Activated gamma-delta T cell treated with anti-CD3 and anti-CD28 coated beads, Interleukin-2, amount 50 U/mL, for 16 hours (primary cell): ENCODE measurements around the gene TAF7.
A peak's percentile ranks its signal among the peaks of the same experiment; 100 is the strongest.
"Not testable (repeated sequence)": the region's sequence is repeated elsewhere in the genome, so short reads cannot be mapped to it uniquely, and the experiment has no call there.

ENCODE experiments used
- DNase-seq: peaks from one replicate; pipeline ENCODE4 v3.0.0-alpha.2; 2020; ENCODE audit warnings: low read depth

The TAF7 gene

DNA sequence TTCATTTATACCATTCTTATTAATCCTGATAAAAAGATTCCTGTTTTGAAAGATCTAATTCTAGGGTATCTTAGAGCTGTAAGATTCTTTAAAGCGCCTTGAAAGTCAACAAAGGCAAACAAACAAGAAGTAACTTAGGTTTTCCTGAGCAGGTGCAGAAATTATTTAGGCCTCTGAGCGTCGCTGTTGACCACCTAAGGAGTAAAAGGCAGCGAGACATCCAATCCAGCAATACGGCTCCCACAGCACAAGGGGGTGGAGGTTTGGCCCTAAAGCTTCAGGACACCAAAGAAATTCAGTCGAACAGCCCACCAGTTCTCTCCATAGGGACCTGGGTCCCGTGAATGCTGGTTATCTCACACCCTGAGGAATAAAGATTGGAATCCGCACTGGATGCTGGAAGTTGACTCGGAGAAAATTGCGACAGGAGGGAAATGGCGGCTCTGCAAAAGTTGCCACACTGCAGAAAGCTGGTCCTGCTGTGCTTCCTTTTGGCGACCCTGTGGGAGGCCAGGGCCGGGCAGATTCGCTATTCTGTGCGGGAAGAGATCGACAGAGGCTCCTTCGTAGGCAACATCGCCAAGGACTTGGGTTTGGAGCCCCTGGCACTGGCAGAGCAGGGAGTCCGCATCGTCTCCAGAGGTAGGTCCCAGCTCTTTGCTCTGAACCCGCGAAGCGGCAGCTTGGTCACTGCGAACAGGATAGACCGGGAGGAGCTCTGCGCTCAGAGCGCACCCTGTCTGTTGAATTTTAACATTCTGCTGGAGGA is 18.1 kb upstream of the TAF7 start, which contains the start of gene PCDHGA2:
TSS of gene PCDHGA2 (plus strand) at position 223 of the 769 bp plus-strand sequence.
- DNase-seq, result no peak

DNA sequence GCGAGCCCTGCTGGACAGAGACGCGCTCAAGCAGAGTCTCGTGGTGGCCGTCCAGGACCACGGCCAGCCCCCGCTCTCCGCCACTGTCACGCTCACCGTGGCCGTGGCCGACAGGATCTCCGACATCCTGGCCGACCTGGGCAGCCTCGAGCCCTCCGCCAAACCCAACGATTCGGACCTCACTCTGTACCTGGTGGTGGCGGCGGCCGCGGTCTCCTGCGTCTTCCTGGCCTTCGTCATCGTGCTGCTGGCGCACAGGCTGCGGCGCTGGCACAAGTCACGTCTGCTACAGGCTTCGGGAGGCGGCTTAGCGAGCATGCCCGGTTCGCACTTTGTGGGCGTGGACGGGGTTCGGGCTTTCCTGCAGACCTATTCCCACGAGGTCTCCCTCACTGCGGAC is 12.0 kb upstream of the TAF7 start:
- not testable (repeated sequence) for DNase-seq

DNA sequence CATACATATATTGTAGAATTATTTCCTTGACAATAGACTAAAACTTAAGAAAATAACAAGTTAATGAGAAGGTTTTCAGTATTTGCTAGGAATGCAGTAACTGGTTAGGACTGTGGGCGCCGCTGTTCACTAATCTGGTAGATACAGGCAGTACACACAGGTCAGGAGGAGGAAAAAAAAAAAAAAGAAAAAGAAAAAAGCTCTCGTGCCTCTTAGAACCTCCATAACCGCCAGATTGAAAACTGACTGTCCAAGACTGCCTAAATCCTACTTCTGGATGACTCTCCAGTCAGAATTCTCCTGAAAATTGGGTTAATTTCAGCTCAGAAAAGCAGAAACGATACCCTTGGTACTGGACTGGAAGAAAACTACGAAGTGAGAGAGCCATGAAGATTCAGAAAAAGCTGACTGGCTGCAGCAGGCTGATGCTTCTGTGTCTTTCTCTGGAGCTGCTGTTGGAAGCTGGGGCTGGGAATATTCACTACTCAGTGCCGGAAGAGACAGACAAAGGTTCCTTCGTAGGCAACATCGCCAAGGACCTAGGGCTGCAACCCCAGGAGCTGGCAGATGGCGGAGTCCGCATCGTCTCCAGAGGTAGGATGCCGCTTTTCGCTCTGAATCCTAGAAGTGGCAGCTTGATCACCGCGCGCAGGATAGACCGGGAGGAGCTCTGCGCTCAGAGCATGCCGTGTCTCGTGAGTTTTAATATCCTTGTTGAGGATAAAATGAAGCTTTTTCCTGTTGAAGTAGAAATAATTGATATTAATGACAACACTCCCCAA is 9.9 kb upstream of the TAF7 start, which contains the start of gene PCDHGA1:
TSS of gene PCDHGA1 (plus strand) at position 216 of the 782 bp plus-strand sequence.
- DNase-seq, result no peak

- DNase-seq, result no peak
Measured at GRCh38 chr5:141328231-141328630, 7.6 kb upstream of the TAF7 start.

DNA sequence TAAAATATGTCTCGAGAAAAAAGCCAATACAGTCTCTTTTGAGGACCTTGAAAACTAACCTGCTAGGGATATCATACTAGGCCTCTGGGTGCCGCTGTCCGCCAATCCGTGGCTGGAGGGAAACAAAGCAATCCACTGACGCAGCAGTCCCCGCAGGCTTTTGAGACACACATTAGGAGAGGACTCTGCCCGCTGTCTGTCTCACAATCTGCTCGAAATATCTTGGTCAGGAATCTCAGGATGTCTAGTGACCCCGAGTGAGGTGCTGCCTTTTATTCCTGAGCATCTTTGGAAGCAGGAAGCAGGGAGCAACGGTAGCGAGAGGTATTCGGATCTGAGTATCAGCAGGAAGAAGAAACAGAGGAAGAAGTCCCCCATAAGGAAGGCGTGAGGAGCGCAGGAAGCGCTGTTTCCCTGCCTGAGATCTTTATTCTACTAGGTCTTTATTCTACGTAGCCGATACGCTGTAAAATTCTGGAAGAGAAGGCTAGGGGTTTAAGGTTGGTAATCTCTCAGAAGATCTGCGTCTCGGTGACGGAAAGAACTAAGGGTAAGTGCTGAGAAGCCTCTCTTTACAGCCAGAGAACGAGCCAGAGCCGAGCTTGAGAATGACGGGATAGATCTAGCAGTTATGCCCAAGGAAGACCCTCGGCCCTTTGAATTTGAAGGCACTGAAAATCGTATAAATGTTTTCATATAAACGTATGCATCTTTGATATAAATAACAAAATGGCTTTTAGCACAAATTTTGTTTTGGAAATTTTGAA is 5.7 kb upstream of the TAF7 start:
- peak; percentile 35 for DNase-seq

DNA sequence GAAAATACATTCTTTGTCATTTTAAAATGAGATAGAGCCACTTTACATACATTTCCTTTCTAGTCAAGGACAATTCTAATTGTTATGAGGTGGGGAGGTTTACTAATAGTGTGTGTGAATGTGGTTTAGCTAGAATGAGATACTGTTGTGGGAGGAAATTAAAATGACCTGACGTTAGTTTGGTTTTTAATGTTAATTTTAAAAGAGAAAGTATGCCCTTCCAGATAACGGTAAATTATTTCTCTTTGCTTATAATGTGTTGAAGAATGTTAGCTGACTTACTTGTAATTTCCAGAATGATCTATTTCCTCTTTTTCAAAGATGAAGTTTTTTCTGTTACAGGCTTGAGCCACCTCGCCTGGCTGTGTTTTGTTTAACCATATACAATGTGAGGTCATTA is 1.7 kb upstream of the TAF7 start:
- no peak for DNase-seq

GRCh38 chr5:141319699-141320098 is 885 bp downstream of the TAF7 start:
- no peak for DNase-seq

GRCh38 chr5:141319202-141319601 is 1.4 kb downstream of the TAF7 start:
- no peak for DNase-seq

DNA sequence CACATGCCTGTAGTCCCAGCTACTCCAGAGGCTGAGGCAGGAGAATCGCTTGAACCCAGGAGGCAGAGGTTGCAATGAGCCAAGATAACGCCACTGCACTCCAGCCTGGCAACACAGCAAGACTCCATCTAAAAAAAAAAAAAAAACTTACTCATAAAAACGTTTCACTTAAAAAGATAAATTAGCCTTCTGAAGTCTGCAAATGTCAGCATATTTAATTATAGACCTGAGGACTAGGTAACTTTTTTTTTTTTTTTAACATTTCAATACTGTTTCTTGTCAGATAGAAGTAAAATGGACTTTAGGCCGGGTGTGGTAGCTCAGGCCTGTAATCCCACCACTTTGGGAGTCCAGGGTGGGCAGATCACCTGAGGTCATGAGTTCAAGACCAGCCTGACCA is 3.6 kb downstream of the TAF7 start:
- DNase-seq, result not testable (repeated sequence)

DNA sequence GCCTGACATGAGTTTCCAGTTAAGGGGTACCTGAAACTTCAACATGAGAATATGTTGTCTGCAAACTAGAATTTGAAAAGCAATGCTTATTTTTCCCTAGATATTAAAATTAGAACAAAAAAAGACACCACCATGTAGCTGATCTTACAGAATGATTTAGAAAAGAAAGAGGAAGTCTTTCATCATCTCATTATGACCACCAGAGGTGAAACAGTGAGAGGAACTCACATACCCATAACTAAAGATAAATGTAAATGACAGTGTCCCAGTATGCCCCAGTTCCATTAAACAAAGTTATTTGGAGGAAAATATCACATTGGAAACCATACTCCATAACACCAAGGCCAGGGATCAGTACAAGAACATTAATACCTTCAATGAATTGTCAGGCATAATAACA is 6.9 kb downstream of the TAF7 start:
- DNase-seq, result no peak

DNA sequence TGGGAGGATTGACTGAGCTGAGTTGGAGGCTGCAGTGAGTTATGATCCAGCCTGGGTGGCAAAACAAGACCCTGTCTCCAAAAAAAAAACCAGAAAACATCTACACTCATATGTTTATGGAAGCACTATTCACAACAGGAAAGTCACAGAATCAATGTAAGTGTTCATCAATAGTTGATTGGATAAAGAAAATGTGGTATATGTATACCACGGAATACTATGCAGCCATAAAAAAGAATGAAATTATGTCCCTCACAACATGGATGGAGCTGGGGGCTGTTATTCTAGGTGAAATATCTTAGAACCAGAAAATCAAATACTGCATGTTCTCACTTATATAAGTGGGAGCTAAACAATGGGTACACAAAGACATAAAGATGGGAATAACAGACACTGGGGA is 14.0 kb downstream of the TAF7 start:
- no peak for DNase-seq

DNA sequence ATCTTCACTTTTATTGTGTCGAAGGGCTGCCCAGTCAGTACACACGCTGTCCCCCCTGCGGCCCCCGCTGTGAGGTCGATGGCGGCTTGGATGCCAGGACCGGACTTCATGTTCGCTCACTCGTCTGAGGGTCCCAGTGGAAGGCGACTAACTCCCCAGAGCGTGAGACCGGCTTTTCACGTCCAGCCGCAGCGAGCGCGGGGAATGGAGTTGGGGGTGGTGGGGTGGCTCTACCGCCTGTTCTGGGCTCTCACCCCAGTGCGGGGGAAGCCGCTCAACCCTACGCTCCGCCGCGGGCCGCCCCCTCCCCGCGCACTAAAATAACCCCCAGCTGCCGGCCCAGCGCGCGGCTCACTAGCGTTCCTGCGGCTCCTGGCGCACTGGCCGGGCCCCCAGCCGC is 16.8 kb downstream of the TAF7 start, which contains the start of gene SLC25A2:
TSS of gene SLC25A2 (minus strand) at position 294 of the 400 bp plus-strand sequence. CDS start at position 110, 184 bp downstream.
- DNase-seq, result no peak

- DNase-seq, result no peak
Measured at GRCh38 chr5:141298376-141298775, 22.2 kb downstream of the TAF7 start.

DNA sequence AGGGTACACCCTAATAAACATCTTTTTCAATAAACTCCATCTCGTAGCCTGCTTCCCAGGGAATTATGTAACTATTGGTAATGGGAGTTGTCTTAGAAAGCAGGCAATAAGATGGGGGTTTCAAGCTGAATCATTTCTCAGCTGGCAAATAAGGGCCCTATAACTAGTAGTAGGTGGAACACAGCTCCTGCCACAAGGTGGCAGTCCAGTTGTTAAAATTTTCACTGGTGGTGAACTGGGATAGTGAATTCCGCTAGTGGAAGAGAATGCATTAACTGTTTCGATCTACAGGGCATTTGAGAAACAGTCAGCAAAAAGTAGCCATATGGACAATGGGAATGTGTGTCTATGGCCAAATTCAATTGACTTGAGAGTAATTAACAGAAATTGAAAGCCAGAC is 47.7 kb downstream of the TAF7 start:
- DNase-seq, result no peak

DNA sequence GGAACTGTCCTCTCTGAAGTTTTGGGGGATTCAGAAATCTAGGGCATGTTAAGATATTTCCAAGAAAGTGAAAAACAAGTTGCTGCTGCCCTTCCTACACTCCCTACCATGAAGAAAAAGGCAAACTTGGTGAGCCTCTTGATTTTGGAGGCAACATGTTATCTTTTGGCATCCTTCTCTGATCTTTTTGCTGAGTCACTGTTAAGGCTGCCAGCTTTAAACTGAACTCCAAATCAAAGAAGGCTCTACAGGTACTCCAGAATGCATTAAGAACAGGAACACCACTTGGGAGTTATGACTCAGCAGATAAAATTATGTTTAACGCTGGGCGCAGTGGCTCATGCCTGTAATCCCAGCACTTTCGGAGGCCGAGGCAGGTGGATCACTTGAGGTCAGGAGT is 51.4 kb downstream of the TAF7 start:
- DNase-seq, result no peak
